Natural killer cell treated with Interleukin-12 subunit alpha and Interleukin-12 subunit beta and Interleukin-15 and Interleukin-18, amount 100 ng/mL, for 72 hours (primary cell): ENCODE data around the gene SPACDR. TPM values are rescaled to one million over a fixed set of nuclear protein-coding genes. Genes with fewer than 3 reads are reported as not detected.
"Not testable (repeated sequence)": the region's sequence is repeated elsewhere in the genome, so short reads cannot be mapped to it uniquely, and the experiment has no call there.

Experiments used
- ATAC-seq, 2 donors: fragments of 150-1000 bp; cut with Tn5 transposase in 1 of 2; sonication (Bioruptor Pico), chemical (Tn5 transposase) in 1 of 2; 2 replicates each; pipeline ENCODE4 v1.10.0; 2021
- DNase-seq: peaks from one replicate; pipeline ENCODE4 v3.0.0; 2022; ENCODE audit warnings: low spot score
- H3K27ac Mint-ChIP-seq, 2 donors: 1 replicate in 1 of 2; 2 replicates in 1 of 2; pipeline ENCODE4 v1.8.0; 2022; ENCODE audit warnings: mixed read lengths in 2 of 2, mild to moderate bottlenecking in 1 of 2, moderate library complexity in 1 of 2
- H3K27me3 Mint-ChIP-seq, 2 donors: 1 replicate in 1 of 2; 2 replicates in 1 of 2; pipeline ENCODE4 v1.8.0; 2022; ENCODE audit warnings: mixed read lengths in 2 of 2
- H3K36me3 Mint-ChIP-seq: one replicate; pipeline ENCODE4 v1.8.0; 2022; ENCODE audit warnings: mixed read lengths
- H3K4me1 Mint-ChIP-seq, 2 donors: 1 replicate in 1 of 2; 2 replicates in 1 of 2; pipeline ENCODE4 v1.8.0; 2022; ENCODE audit warnings: low read depth in 2 of 2, mixed read lengths in 2 of 2, mild to moderate bottlenecking in 1 of 2
- H3K4me3 Mint-ChIP-seq: one replicate; pipeline ENCODE4 v1.8.0; 2022; ENCODE audit warnings: mixed read lengths
- H3K9me3 Mint-ChIP-seq: 2 replicates; pipeline ENCODE4 v1.8.0; 2022; ENCODE audit warnings: mixed read lengths
- total RNA-seq, 2 donors: library from RNA; stranded (reverse); gene quantifications; one replicate each; pipeline ENCODE4 v1.2.3, GENCODE V29; 2022

SPACDR gene
- 1 to 10 TPM; 2.4 to 4.2 TPM for total RNA-seq

GRCh38 chr7:100464210-100464660, at the start of gene SPACDR:
Gene SPACDR (minus strand): TSS chr7:100464260. CDS start chr7:100464025, 235 bp downstream.
- Mint-ChIP-seq H3K27me3 (no peaks in the 10 kb centered on the region), H3K4me3 (no peak within 1 kb of the TSS), H3K9me3 (no peaks in the 10 kb centered on the region), H3K27ac (no peak within 1 kb of the TSS), H3K4me1 (peaks cover 0 to 4% of the 10 kb centered on the region in 2 donors), H3K36me3 (no peaks in the 10 kb centered on the region)
- DNase-seq (no peak), ATAC-seq (no peak)

GRCh38 chr7:100513212-100513810, 49.3 kb upstream of the SPACDR start:
- H3K4me3 Mint-ChIP-seq: no peak overlapping the region

GRCh38 chr7:100510437-100511239, 46.6 kb upstream of the SPACDR start:
- H3K9me3 Mint-ChIP-seq: no peaks in the 10 kb centered on the region
- H3K4me1 Mint-ChIP-seq: peaks cover 3 to 5% of the 10 kb centered on the region in 2 donors
- DNase-seq: no peak
- no peak overlapping the region for H3K27ac Mint-ChIP-seq
- no peak for ATAC-seq
- H3K36me3 Mint-ChIP-seq: no peaks in the 10 kb centered on the region
- peaks cover 23 to 27% of the 10 kb centered on the region in 2 donors for H3K27me3 Mint-ChIP-seq
- no peak overlapping the region for H3K4me3 Mint-ChIP-seq

More at GRCh38 chr7:100513212-100513810, 49.3 kb upstream of the SPACDR start:
- no peaks in the 10 kb centered on the region for H3K36me3 Mint-ChIP-seq
- H3K27me3 Mint-ChIP-seq: peaks cover 16 to 20% of the 10 kb centered on the region in 2 donors
- H3K27ac Mint-ChIP-seq: peak overlapping the region in 1 of 2 donors; percentile 64
- H3K4me1 Mint-ChIP-seq: peaks cover 14 to 17% of the 10 kb centered on the region in 2 donors
- DNase-seq (no peak), ATAC-seq (no peak)
- H3K9me3 Mint-ChIP-seq: no peaks in the 10 kb centered on the region

- Mint-ChIP-seq H3K9me3 (no peaks in the 10 kb centered on the region), H3K4me3 (no peak overlapping the region), H3K27ac (no peak overlapping the region), H3K36me3 (no peaks in the 10 kb centered on the region), H3K4me1 (no peaks in the 10 kb centered on the region), H3K27me3 (peaks cover 23 to 27% of the 10 kb centered on the region in 2 donors)
- no peak for ATAC-seq
- no peak for DNase-seq
These were observed 45.2 kb upstream of the SPACDR start for GRCh38 chr7:100509231-100509630.

- Mint-ChIP-seq H3K36me3 (no peaks in the 10 kb centered on the region), H3K4me3 (no peak overlapping the region), H3K27ac (no peak overlapping the region), H3K4me1 (no peaks in the 10 kb centered on the region), H3K9me3 (no peaks in the 10 kb centered on the region), H3K27me3 (peaks cover 18% of the 10 kb centered on the region in 2 donors)
- ATAC-seq (no peak), DNase-seq (no peak)
These were observed 42.4 kb upstream of the SPACDR start for GRCh38 chr7:100506356-100506923.

GRCh38 chr7:100504887-100505611, 41.0 kb upstream of the SPACDR start:
- Mint-ChIP-seq H3K27me3 (peaks cover 8 to 15% of the 10 kb centered on the region in 2 donors), H3K27ac (no peak overlapping the region), H3K4me3 (no peak overlapping the region), H3K4me1 (no peaks in the 10 kb centered on the region), H3K36me3 (no peaks in the 10 kb centered on the region), H3K9me3 (no peaks in the 10 kb centered on the region)
- ATAC-seq: no peak
- DNase-seq: no peak

- not testable (repeated sequence) for ATAC-seq, H3K4me1 Mint-ChIP-seq, H3K36me3 Mint-ChIP-seq, H3K27ac Mint-ChIP-seq, DNase-seq, H3K9me3 Mint-ChIP-seq, H3K4me3 Mint-ChIP-seq
- H3K27me3 Mint-ChIP-seq: peaks cover 8 to 11% of the 10 kb centered on the region in 2 donors
These were observed 40.0 kb upstream of the SPACDR start for GRCh38 chr7:100504031-100504430.

- not testable (repeated sequence) for H3K9me3 Mint-ChIP-seq, ATAC-seq, H3K36me3 Mint-ChIP-seq, H3K4me1 Mint-ChIP-seq, H3K27me3 Mint-ChIP-seq, DNase-seq, H3K27ac Mint-ChIP-seq, H3K4me3 Mint-ChIP-seq
These were observed 36.7 kb upstream of the SPACDR start for GRCh38 chr7:100500743-100501142.

GRCh38 chr7:100496509-100496908, 32.4 kb upstream of the SPACDR start:
- H3K27me3 Mint-ChIP-seq: peaks cover 22 to 34% of the 10 kb centered on the region in 2 donors
- H3K27ac Mint-ChIP-seq: no peak overlapping the region
- ATAC-seq: no peak
- no peak overlapping the region for H3K4me3 Mint-ChIP-seq
- H3K36me3 Mint-ChIP-seq: no peaks in the 10 kb centered on the region
- no peak for DNase-seq
- H3K9me3 Mint-ChIP-seq: no peaks in the 10 kb centered on the region
- peaks cover 4 to 9% of the 10 kb centered on the region in 2 donors for H3K4me1 Mint-ChIP-seq

GRCh38 chr7:100493476-100494264, 29.6 kb upstream of the SPACDR start:
- peaks cover 28 to 34% of the 10 kb centered on the region in 2 donors for H3K27me3 Mint-ChIP-seq
- H3K9me3 Mint-ChIP-seq: no peaks in the 10 kb centered on the region
- no peak overlapping the region for H3K27ac Mint-ChIP-seq
- ATAC-seq (peak; percentile 65 to 73), DNase-seq (no peak)
- peaks cover 4 to 9% of the 10 kb centered on the region in 2 donors for H3K4me1 Mint-ChIP-seq
- peak overlapping the region; percentile 40 for H3K4me3 Mint-ChIP-seq
- H3K36me3 Mint-ChIP-seq: no peaks in the 10 kb centered on the region

GRCh38 chr7:100492738-100493475, 28.8 kb upstream of the SPACDR start:
- Mint-ChIP-seq H3K4me3 (peak overlapping the region; percentile 40), H3K27me3 (peaks cover 28 to 34% of the 10 kb centered on the region in 2 donors), H3K9me3 (no peaks in the 10 kb centered on the region), H3K4me1 (peaks cover 4 to 9% of the 10 kb centered on the region in 2 donors), H3K27ac (no peak overlapping the region), H3K36me3 (no peaks in the 10 kb centered on the region)
- DNase-seq (no peak), ATAC-seq (no peak)

GRCh38 chr7:100491192-100491578, 27.1 kb upstream of the SPACDR start:
- H3K36me3 Mint-ChIP-seq: no peaks in the 10 kb centered on the region
- no peak for DNase-seq
- peaks cover 4 to 9% of the 10 kb centered on the region in 2 donors for H3K4me1 Mint-ChIP-seq
- ATAC-seq: no peak
- no peak overlapping the region for H3K4me3 Mint-ChIP-seq
- H3K27ac Mint-ChIP-seq: no peak overlapping the region
- no peaks in the 10 kb centered on the region for H3K9me3 Mint-ChIP-seq
- peaks cover 26 to 31% of the 10 kb centered on the region in 2 donors for H3K27me3 Mint-ChIP-seq
